Endothelial cell of umbilical vein (primary cell): ENCODE measurements around the gene FAM177B. TPM values are rescaled to one million over a fixed set of nuclear protein-coding genes. Genes with fewer than 3 reads are reported as not detected.

Source experiments
- BruUV-seq: library from RNA; stranded (reverse); fragments of 400-500 nt; replicated peaks from 2 replicates; lab custom pipeline; 2021; lab: Mats Ljungman, UMichigan
- CTCF ChIA-PET: fragments of 300-600, 350-600 bp; sonication (Branson Sonifier 250); formaldehyde crosslinking; loops from one replicate; lab custom pipeline; 2021; ENCODE audit warnings: antibody characterized with exemption, inconsistent platforms; lab: Charles Lee
- POLR2A ChIA-PET: fragments of 300-600, 350-600 bp; sonication (Branson Sonifier 250); formaldehyde crosslinking; loops from one replicate; lab custom pipeline; 2021; ENCODE audit warnings: antibody characterized with exemption, inconsistent platforms; lab: Charles Lee
- DNase-seq: peaks from one replicate; pipeline ENCODE4 v3.0.0-alpha.2; 2011; ENCODE audit warnings: low read depth, low spot score
- FAIRE-seq: peaks from 2 replicates; lab custom pipeline; 2011; peaks lifted over from hg19 to GRCh38; lab: Jason Lieb, UNC
- H2AFZ ChIP-seq: 2 replicates; pipeline ENCODE4 v1.6.0; 2012; ENCODE audit warnings: low read depth, low read length, control low read depth, inconsistent platforms
- H3K27ac ChIP-seq: 2 replicates; pipeline ENCODE4 v1.5.1; 2011; ENCODE audit warnings: low read depth, mild to moderate bottlenecking, control low read depth, low read length, moderate library complexity; ENCODE audit not compliant: insufficient read depth
- H3K27me3 ChIP-seq, 2 experiments: 2 replicates each; pipeline versions ENCODE4 v1.6.0 to v1.6.1; 2011; ENCODE audit warnings: low read length in 2 of 2, mixed read lengths in 1 of 2; ENCODE audit not compliant: control insufficient read depth in 2 of 2, insufficient read depth in 2 of 2
- H3K36me3 ChIP-seq, 2 experiments: 2 replicates in 1 of 2; 3 replicates in 1 of 2; pipeline ENCODE4 v1.5.1; 2011; ENCODE audit warnings: low read length in 2 of 2, mild to moderate bottlenecking in 1 of 2, moderate library complexity in 1 of 2; ENCODE audit not compliant: control insufficient read depth in 2 of 2, insufficient read depth in 2 of 2; ENCODE audit errors: extremely low read depth in 1 of 2
- H3K4me1 ChIP-seq: 3 replicates; pipeline ENCODE4 v1.5.1; 2011; ENCODE audit warnings: mild to moderate bottlenecking, low read length; ENCODE audit not compliant: control insufficient read depth, insufficient read depth; ENCODE audit errors: extremely low read depth
- H3K4me2 ChIP-seq: 2 replicates; pipeline ENCODE4 v1.6.1; 2011; ENCODE audit warnings: low read length, control low read depth, mixed read lengths; ENCODE audit not compliant: insufficient read depth
- H3K4me3 ChIP-seq, 3 experiments: fragments of 200-600 bp in 1 of 3; sonication (generic), shearing (Covaris generic) in 1 of 3; replicated peaks in 1 of 3; 2 replicates each; pipeline ENCODE4 v1.5.1; 2011 to 2016; ENCODE audit warnings: control low read depth in 3 of 3, low read length in 3 of 3, mild to moderate bottlenecking in 2 of 3, inconsistent platforms in 1 of 3, low read depth in 1 of 3, moderate library complexity in 1 of 3; ENCODE audit not compliant: insufficient read depth in 1 of 3
- H3K79me2 ChIP-seq: 2 replicates; pipeline ENCODE4 v1.6.0; 2012; ENCODE audit warnings: low read length, inconsistent platforms; ENCODE audit not compliant: control insufficient read depth, insufficient read depth
- H3K9ac ChIP-seq: replicated peaks from 2 replicates; pipeline ENCODE3; 2011; ENCODE audit warnings: low read length, control low read depth; ENCODE audit not compliant: insufficient read depth; ENCODE audit errors: extremely low read depth
- H3K9me1 ChIP-seq: replicated peaks from 3 replicates; pipeline ENCODE4 v1.6.0; 2011; ENCODE audit warnings: mild to moderate bottlenecking, low read length; ENCODE audit not compliant: control insufficient read depth, insufficient read depth; ENCODE audit errors: extremely low read depth
- H3K9me3 ChIP-seq: replicated peaks from 2 replicates; pipeline ENCODE4 v1.5.1; 2012; ENCODE audit warnings: low read length, inconsistent platforms; ENCODE audit not compliant: control insufficient read depth, insufficient read depth
- H4K20me1 ChIP-seq: replicated peaks from 2 replicates; pipeline ENCODE3; 2011; ENCODE audit warnings: mild to moderate bottlenecking, low read length; ENCODE audit not compliant: control insufficient read depth, insufficient read depth; ENCODE audit errors: extremely low read depth
- FOS ChIP-seq: IDR thresholded peaks from 2 replicates; pipeline ENCODE4 v1.6.1; 2011; ENCODE audit warnings: mild to moderate bottlenecking, low read length, moderate library complexity, borderline replicate concordance; ENCODE audit not compliant: insufficient read depth
- GATA2 ChIP-seq: IDR thresholded peaks from 2 replicates; pipeline ENCODE4 v1.7.0; 2011; ENCODE audit warnings: low read depth, mild to moderate bottlenecking, moderate library complexity, mixed read lengths, low read length; ENCODE audit not compliant: insufficient read length, insufficient read depth
- JUN ChIP-seq: IDR thresholded peaks from 2 replicates; pipeline ENCODE4 v1.6.1; 2011; ENCODE audit warnings: borderline replicate concordance, low read depth; ENCODE audit not compliant: insufficient read length, insufficient read depth
- MAX ChIP-seq: IDR thresholded peaks from 2 replicates; pipeline ENCODE4 v1.6.1; 2011; ENCODE audit not compliant: insufficient read depth, insufficient read length
- MYC ChIP-seq: IDR thresholded peaks from one replicate; pipeline ENCODE4 v1.6.1; 2011; ENCODE audit warnings: mild to moderate bottlenecking, low read depth, low read length
- POLR2AphosphoS5 ChIP-seq: IDR thresholded peaks from 2 replicates; pipeline ENCODE4 v1.6.1; 2012; ENCODE audit warnings: low read depth, mild to moderate bottlenecking, control low read depth, low read length, moderate library complexity; ENCODE audit not compliant: insufficient read depth
- dilution Hi-C: fragments of 300-500 bp; cut with MboI; formaldehyde crosslinking; loops from one replicate; pipeline ENCODE4 v1.15.0; 2019; ENCODE audit warnings: low sequenced_read_pairs; ENCODE audit not compliant: extremely low pct_ligation_motif_present
- intact Hi-C: fragments of 100-400 bp; cut with micrococcal nuclease; formaldehyde crosslinking; loops from one replicate; pipeline ENCODE4 v1.10.0; 2022
- polyA plus RNA-seq, 4 experiments: library from polyadenylated mRNA; depleted of rRNA in 3 of 4; stranded (reverse) in 3 of 4; unstranded in 1 of 4; fragments of >200 nt; gene quantifications; 2 replicates each; pipeline versions ENCODE4 v1.2.1 to v1.2.3, GENCODE V29; 2011 to 2012; ENCODE audit warnings: missing spikeins in 1 of 4
- total RNA-seq: library from RNA; stranded (reverse); gene quantifications from 2 replicates; pipeline ENCODE4 v1.2.3, GENCODE V29; 2021
- TF ChIP-seq, protein P1 (sequence below), 2 donors: IDR thresholded peaks; 1 replicate in 1 of 2; 2 replicates in 1 of 2; pipeline ENCODE4 v1.5.1; 2011; ENCODE audit warnings: low read length in 2 of 2, mild to moderate bottlenecking in 2 of 2, moderate library complexity in 2 of 2, control low read depth in 1 of 2, inconsistent platforms in 1 of 2, low read depth in 1 of 2; ENCODE audit not compliant: insufficient read depth in 1 of 2; ENCODE audit errors: extremely low read depth in 1 of 2

Gene FAM177B
- total and polyA plus RNA-seq, 2 donors (not counting 3 experiments of a cell fraction or from before 2014, with no cell fraction given) = not detected

GRCh38 chr1:222767152-222767571, 30.2 kb downstream of the FAM177B start:
- POLR2A ChIA-PET = no interaction called here
- Histone ChIP-seq H3K36me3 (no peaks in the 10 kb centered on the region), H3K27ac (no peak overlapping the region), H3K79me2 (no peaks in the 10 kb centered on the region), H3K9me1 (no peaks in the 10 kb centered on the region), H3K9ac (no peak overlapping the region), H2AFZ (no peak overlapping the region), H3K4me2 (no peak overlapping the region), H3K9me3 (no peaks in the 10 kb centered on the region), H4K20me1 (no peaks in the 10 kb centered on the region), H3K27me3 (no peaks in the 10 kb centered on the region), H3K4me3 (no peak overlapping the region), H3K4me1 (peaks cover 2% of the 10 kb centered on the region)
- dilution Hi-C loops = no loop called here
- no TSS peak for BruUV-seq
- FAIRE-seq (no peak), DNase-seq (no peak)
- intact Hi-C loops = no loop called here
- CTCF ChIA-PET = interaction anchor here (1.1 kb wide), 1 partner anchor 13 kb away, joined by 4 read pairs; no protein-coding TSS in a partner anchor
- no peak for TF ChIP-seq GATA2
- TF ChIP-seq JUN = no peak
- no peak for TF ChIP-seq POLR2AphosphoS5
- no peak for TF ChIP-seq MYC
- TF ChIP-seq FOS = no peak
- TF ChIP-seq, protein P1, sequence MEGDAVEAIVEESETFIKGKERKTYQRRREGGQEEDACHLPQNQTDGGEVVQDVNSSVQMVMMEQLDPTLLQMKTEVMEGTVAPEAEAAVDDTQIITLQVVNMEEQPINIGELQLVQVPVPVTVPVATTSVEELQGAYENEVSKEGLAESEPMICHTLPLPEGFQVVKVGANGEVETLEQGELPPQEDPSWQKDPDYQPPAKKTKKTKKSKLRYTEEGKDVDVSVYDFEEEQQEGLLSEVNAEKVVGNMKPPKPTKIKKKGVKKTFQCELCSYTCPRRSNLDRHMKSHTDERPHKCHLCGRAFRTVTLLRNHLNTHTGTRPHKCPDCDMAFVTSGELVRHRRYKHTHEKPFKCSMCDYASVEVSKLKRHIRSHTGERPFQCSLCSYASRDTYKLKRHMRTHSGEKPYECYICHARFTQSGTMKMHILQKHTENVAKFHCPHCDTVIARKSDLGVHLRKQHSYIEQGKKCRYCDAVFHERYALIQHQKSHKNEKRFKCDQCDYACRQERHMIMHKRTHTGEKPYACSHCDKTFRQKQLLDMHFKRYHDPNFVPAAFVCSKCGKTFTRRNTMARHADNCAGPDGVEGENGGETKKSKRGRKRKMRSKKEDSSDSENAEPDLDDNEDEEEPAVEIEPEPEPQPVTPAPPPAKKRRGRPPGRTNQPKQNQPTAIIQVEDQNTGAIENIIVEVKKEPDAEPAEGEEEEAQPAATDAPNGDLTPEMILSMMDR (IDR thresholded peaks at IDR 0.05; ENCODE audit: extremely low read depth in 1 of 2, insufficient read depth in 1 of 2, low read depth in 1 of 2, low read length in 2 of 2) = no peak
- TF ChIP-seq MAX = no peak
